Measurements from ENCODE around the gene TECPR2.

The TECPR2 gene

DNA sequence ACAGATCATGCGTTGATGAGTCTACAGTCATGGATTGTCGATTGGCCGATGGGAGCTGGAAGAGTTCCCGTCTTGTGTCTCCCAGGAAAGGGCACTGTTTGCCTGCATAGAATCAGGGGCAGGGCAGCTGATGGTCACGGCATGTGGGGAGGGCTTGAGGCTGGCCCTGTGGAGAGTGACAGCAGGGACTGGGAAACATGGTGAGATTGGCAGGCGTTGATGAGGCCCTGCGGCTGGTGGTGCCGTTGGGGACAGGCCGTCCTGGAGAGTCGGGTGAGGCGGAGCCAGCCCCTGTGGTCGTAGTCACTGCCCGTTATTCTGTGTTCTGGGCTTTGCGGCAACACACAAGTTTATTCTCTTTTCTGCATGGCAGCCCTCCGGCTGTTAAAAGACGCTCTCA is 52.9 kb downstream of the TECPR2 start:
- no peaks in the 10 kb centered on the region for H3K4me1 ChIP-seq (ENCODE audit: control insufficient read depth, insufficient read depth, low read length, unreplicated experiment)
- H3K79me2 ChIP-seq (ENCODE audit: control insufficient read depth, insufficient read depth, low read length, unreplicated experiment) = no peaks in the 10 kb centered on the region
- no peak overlapping the region for H2AFZ ChIP-seq (ENCODE audit: low read length, unreplicated experiment)
- no peak overlapping the region for H3K27ac ChIP-seq (ENCODE audit: low read depth, low read length)
- H3K36me3 ChIP-seq (ENCODE audit: insufficient read depth, low read length) = peaks cover 8% of the 10 kb centered on the region; the same call in 1 of the 2 replicates
- no peaks in the 10 kb centered on the region for H3K27me3 ChIP-seq (ENCODE audit: insufficient read depth, low read length)
- no peak overlapping the region for H3K4me3 ChIP-seq (ENCODE audit: low read depth, low read length)

GRCh38 chr14:102417001-102417431 is 54.3 kb downstream of the TECPR2 start:
- Histone ChIP-seq H3K27ac (ENCODE audit: low read depth, low read length) (no peak overlapping the region), H3K4me1 (ENCODE audit: control insufficient read depth, insufficient read depth, low read length, unreplicated experiment) (no peaks in the 10 kb centered on the region), H3K79me2 (ENCODE audit: control insufficient read depth, insufficient read depth, low read length, unreplicated experiment) (no peaks in the 10 kb centered on the region)

DNA sequence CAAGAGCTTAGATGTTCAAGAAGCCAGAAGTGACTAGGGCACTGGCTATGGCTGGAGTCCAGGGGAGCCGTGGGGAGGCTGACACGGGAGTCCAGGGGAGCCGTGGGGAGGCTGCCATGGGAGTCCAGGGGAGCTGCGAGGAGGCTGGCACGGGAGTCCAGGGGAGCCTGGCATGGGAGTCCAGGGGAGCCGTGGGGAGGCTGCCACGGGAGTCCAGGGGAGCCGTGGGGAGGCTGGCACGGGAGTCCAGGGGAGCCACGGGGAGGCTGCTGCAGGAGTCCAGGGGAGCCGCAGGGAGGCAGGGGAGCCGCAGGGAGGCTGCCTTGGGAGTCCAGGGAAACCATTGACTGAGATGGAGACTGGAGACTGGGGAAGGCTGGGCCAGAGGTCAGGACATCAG is 54.9 kb downstream of the TECPR2 start:
- Histone ChIP-seq H3K79me2 (ENCODE audit: control insufficient read depth, insufficient read depth, low read length, unreplicated experiment) (no peaks in the 10 kb centered on the region), H3K4me3 (ENCODE audit: low read depth, low read length) (no peak overlapping the region), H2AFZ (ENCODE audit: low read length, unreplicated experiment) (no peak overlapping the region), H3K27ac (ENCODE audit: low read depth, low read length) (no peak overlapping the region), H3K4me1 (ENCODE audit: control insufficient read depth, insufficient read depth, low read length, unreplicated experiment) (no peaks in the 10 kb centered on the region), H3K27me3 (ENCODE audit: insufficient read depth, low read length) (no peaks in the 10 kb centered on the region), H3K36me3 (ENCODE audit: insufficient read depth, low read length) (peaks cover 8% of the 10 kb centered on the region; the same call in 1 of the 2 replicates)

More at GRCh38 chr14:102417001-102417431, 54.3 kb downstream of the TECPR2 start:
- Histone ChIP-seq H2AFZ (ENCODE audit: low read length, unreplicated experiment) (no peak overlapping the region), H3K36me3 (ENCODE audit: insufficient read depth, low read length) (peaks cover 8% of the 10 kb centered on the region; the same call in 1 of the 2 replicates), H3K4me3 (ENCODE audit: low read depth, low read length) (no peak overlapping the region), H3K27me3 (ENCODE audit: insufficient read depth, low read length) (no peaks in the 10 kb centered on the region)

GRCh38 chr14:102418169-102418852 is 55.6 kb downstream of the TECPR2 start:
- Histone ChIP-seq H2AFZ (ENCODE audit: low read length, unreplicated experiment) (no peak overlapping the region), H3K27ac (ENCODE audit: low read depth, low read length) (no peak overlapping the region), H3K4me3 (ENCODE audit: low read depth, low read length) (no peak overlapping the region)

GRCh38 chr14:102418853-102419240 is 56.1 kb downstream of the TECPR2 start:
- Histone ChIP-seq H3K4me1 (ENCODE audit: control insufficient read depth, insufficient read depth, low read length, unreplicated experiment) (no peaks in the 10 kb centered on the region), H3K27ac (ENCODE audit: low read depth, low read length) (no peak overlapping the region), H3K36me3 (ENCODE audit: insufficient read depth, low read length) (peaks cover 8% of the 10 kb centered on the region; the same call in 1 of the 2 replicates), H3K79me2 (ENCODE audit: control insufficient read depth, insufficient read depth, low read length, unreplicated experiment) (no peaks in the 10 kb centered on the region), H3K4me3 (ENCODE audit: low read depth, low read length) (no peak overlapping the region), H3K27me3 (ENCODE audit: insufficient read depth, low read length) (no peaks in the 10 kb centered on the region), H2AFZ (ENCODE audit: low read length, unreplicated experiment) (no peak overlapping the region)

More at GRCh38 chr14:102418169-102418852, 55.6 kb downstream of the TECPR2 start:
- H3K79me2 ChIP-seq (ENCODE audit: control insufficient read depth, insufficient read depth, low read length, unreplicated experiment) = no peaks in the 10 kb centered on the region
- H3K27me3 ChIP-seq (ENCODE audit: insufficient read depth, low read length) = no peaks in the 10 kb centered on the region
- H3K36me3 ChIP-seq (ENCODE audit: insufficient read depth, low read length) = peaks cover 8% of the 10 kb centered on the region; the same call in 1 of the 2 replicates
- H3K4me1 ChIP-seq (ENCODE audit: control insufficient read depth, insufficient read depth, low read length, unreplicated experiment) = no peaks in the 10 kb centered on the region

DNA sequence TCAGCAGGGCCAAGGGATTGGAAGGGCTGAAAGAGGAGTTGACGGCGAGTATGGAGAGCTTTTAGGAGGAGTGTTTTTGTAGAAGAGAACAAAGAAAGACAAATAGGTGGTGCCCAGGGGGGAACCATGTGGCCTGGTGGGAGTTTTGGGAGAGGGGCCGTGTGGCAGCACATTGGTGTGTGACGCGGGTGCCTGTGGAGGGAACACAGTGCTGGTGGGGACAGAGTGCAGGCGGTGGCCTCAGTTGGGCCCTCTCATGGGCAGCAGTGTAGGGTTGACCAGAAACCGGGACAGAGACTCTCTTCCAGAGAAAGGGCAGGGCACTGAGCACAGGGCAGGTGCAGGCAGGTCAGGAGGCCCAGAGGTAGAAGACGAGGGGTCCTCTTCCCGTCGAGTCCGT is 56.5 kb downstream of the TECPR2 start:
- no peaks in the 10 kb centered on the region for H3K27me3 ChIP-seq (ENCODE audit: insufficient read depth, low read length)
- H3K4me3 ChIP-seq (ENCODE audit: low read depth, low read length) = no peak overlapping the region
- H3K27ac ChIP-seq (ENCODE audit: low read depth, low read length) = no peak overlapping the region
- no peaks in the 10 kb centered on the region for H3K4me1 ChIP-seq (ENCODE audit: control insufficient read depth, insufficient read depth, low read length, unreplicated experiment)
- peaks cover 5% of the 10 kb centered on the region; the same call in 1 of the 2 replicates for H3K36me3 ChIP-seq (ENCODE audit: insufficient read depth, low read length)
- H3K79me2 ChIP-seq (ENCODE audit: control insufficient read depth, insufficient read depth, low read length, unreplicated experiment) = no peaks in the 10 kb centered on the region
- no peak overlapping the region for H2AFZ ChIP-seq (ENCODE audit: low read length, unreplicated experiment)

DNA sequence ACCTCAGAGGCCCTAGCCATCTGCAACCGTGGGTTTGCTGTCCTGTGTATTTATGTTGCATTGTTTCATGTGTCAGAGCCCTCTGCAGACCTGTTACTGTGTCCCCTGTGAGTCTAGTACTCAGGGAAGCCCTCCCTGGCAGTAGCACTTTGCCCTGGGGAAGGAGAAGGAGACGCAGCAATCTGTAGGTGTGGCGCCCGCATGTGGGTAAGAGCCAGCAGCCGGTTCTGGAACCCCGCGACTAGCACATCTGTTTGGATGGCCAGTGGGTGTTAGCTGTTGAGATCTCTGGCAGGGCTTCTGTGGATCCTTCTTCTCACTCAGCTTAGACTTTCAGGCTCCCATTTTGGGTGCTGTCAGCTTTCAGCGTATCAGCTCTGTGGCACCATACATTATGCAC is 57.0 kb downstream of the TECPR2 start:
- no peak overlapping the region for H3K27ac ChIP-seq (ENCODE audit: low read depth, low read length)
- no peaks in the 10 kb centered on the region for H3K27me3 ChIP-seq (ENCODE audit: insufficient read depth, low read length)
- no peak overlapping the region for H3K4me3 ChIP-seq (ENCODE audit: low read depth, low read length)
- no peaks in the 10 kb centered on the region for H3K79me2 ChIP-seq (ENCODE audit: control insufficient read depth, insufficient read depth, low read length, unreplicated experiment)
- no peak overlapping the region for H2AFZ ChIP-seq (ENCODE audit: low read length, unreplicated experiment)
- H3K4me1 ChIP-seq (ENCODE audit: control insufficient read depth, insufficient read depth, low read length, unreplicated experiment) = no peaks in the 10 kb centered on the region
- H3K36me3 ChIP-seq (ENCODE audit: insufficient read depth, low read length) = peaks cover under 1% of the 10 kb centered on the region; the same call in 1 of the 2 replicates

DNA sequence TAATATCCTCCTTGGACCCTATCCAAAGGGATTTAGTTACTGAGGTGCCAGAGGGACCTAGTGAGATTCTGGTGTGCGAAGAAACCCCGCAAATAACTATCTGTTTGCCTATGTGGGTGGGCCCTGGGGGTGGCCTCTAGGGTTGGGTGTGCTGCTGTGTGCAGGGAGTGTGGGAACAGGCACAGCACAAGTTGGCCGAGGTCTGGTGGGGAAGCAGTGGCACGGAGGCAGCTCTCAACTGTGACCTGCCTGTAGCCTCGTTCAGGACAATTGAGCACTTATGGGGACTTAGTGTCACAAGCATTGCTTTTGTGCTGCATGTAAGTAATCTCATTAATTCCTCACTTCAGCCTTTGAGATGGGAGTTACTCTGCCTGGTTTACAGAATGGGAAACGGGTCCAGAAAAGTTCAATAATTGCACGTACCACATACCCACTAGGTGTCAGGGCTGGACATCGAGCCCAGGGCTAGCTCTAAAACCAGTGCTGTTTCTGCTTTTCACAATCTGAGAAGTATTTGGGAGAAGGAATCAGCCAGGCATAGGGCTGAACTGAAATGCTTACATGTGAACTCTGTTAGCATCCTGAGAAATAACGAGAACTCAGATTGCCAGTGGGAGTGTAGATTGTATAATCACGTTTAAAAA is 58.8 kb downstream of the TECPR2 start:
- Histone ChIP-seq H3K79me2 (ENCODE audit: control insufficient read depth, insufficient read depth, low read length, unreplicated experiment) (no peaks in the 10 kb centered on the region), H3K27me3 (ENCODE audit: insufficient read depth, low read length) (no peaks in the 10 kb centered on the region), H3K4me3 (ENCODE audit: low read depth, low read length) (no peak overlapping the region)

GRCh38 chr14:102424520-102424919 is 61.8 kb downstream of the TECPR2 start:
- H3K79me2 ChIP-seq (ENCODE audit: control insufficient read depth, insufficient read depth, low read length, unreplicated experiment) = no peaks in the 10 kb centered on the region
- H2AFZ ChIP-seq (ENCODE audit: low read length, unreplicated experiment) = no peak overlapping the region
- no peaks in the 10 kb centered on the region for H3K4me1 ChIP-seq (ENCODE audit: control insufficient read depth, insufficient read depth, low read length, unreplicated experiment)
- H3K36me3 ChIP-seq (ENCODE audit: insufficient read depth, low read length) = peaks cover 3% of the 10 kb centered on the region; the same call in 1 of the 2 replicates
- no peaks in the 10 kb centered on the region for H3K27me3 ChIP-seq (ENCODE audit: insufficient read depth, low read length)
- H3K4me3 ChIP-seq (ENCODE audit: low read depth, low read length) = no peak overlapping the region
- H3K27ac ChIP-seq (ENCODE audit: low read depth, low read length) = no peak overlapping the region

More for the DNA sequence above, 58.8 kb downstream of the TECPR2 start:
- Histone ChIP-seq H2AFZ (ENCODE audit: low read length, unreplicated experiment) (no peak overlapping the region), H3K4me1 (ENCODE audit: control insufficient read depth, insufficient read depth, low read length, unreplicated experiment) (no peaks in the 10 kb centered on the region), H3K36me3 (ENCODE audit: insufficient read depth, low read length) (no peaks in the 10 kb centered on the region), H3K27ac (ENCODE audit: low read depth, low read length) (no peak overlapping the region)

DNA sequence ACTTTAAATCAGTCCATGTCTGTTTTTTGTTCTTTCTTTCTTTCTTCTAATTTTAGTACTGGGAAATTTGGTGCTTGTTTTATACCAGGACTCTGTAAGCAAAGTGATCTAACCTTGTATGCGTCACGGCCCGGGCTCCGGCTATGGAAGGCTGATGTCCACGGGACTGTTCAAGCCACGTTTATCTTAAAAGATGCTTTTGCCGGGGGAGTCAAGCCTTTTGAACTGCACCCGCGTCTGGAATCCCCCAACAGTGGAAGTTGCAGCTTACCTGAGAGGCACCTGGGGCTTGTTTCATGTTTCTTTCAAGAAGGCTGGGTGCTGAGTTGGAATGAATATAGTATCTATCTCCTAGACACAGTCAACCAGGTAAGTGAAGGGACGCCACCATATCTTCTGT is 62.2 kb downstream of the TECPR2 start:
- Histone ChIP-seq H3K36me3 (ENCODE audit: insufficient read depth, low read length) (peaks cover 4% of the 10 kb centered on the region; the same call in 1 of the 2 replicates), H3K4me1 (ENCODE audit: control insufficient read depth, insufficient read depth, low read length, unreplicated experiment) (no peaks in the 10 kb centered on the region), H3K79me2 (ENCODE audit: control insufficient read depth, insufficient read depth, low read length, unreplicated experiment) (no peaks in the 10 kb centered on the region), H3K4me3 (ENCODE audit: low read depth, low read length) (no peak overlapping the region), H3K27me3 (ENCODE audit: insufficient read depth, low read length) (no peaks in the 10 kb centered on the region), H3K27ac (ENCODE audit: low read depth, low read length) (no peak overlapping the region), H2AFZ (ENCODE audit: low read length, unreplicated experiment) (no peak overlapping the region)

DNA sequence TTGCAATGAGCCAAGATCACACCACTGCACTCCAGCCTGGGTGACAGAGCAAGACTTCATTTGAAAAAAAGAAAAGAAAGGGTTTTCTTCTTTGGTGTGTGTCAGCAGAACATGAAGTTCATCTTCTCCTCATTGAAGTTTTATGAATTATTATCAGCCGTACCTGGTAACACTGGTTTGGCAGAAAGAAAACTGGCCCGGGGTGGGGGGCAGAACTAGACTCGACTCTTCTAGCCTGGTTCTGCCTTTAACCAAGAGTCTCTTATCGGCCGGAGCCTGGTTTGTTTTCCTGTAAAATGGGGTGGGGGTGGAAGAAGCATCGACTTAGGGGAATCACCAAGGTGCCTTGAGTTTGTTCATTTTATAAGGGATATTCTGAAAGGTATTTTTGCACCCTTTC is 64.1 kb downstream of the TECPR2 start:
- Histone ChIP-seq H3K4me3 (ENCODE audit: low read depth, low read length) (no peak overlapping the region), H3K4me1 (ENCODE audit: control insufficient read depth, insufficient read depth, low read length, unreplicated experiment) (no peaks in the 10 kb centered on the region), H3K27me3 (ENCODE audit: insufficient read depth, low read length) (no peaks in the 10 kb centered on the region), H3K79me2 (ENCODE audit: control insufficient read depth, insufficient read depth, low read length, unreplicated experiment) (no peaks in the 10 kb centered on the region), H2AFZ (ENCODE audit: low read length, unreplicated experiment) (no peak overlapping the region), H3K27ac (ENCODE audit: low read depth, low read length) (no peak overlapping the region), H3K36me3 (ENCODE audit: insufficient read depth, low read length) (peaks cover 4% of the 10 kb centered on the region; the same call in 1 of the 2 replicates)
